Cardiac muscle cell (in vitro differentiated cells and primary cell): ENCODE results near the gene GAGE12J. TPM values are rescaled to one million over a fixed set of nuclear protein-coding genes. Genes with fewer than 3 reads are reported as not detected.
"Not testable (repeated sequence)": the region's sequence is repeated elsewhere in the genome, so short reads cannot be mapped to it uniquely, and the experiment has no call there.

ENCODE experiments used
- DNase-seq, 2 donors: peaks; one replicate each; pipeline versions ENCODE4 v3.0.0 to v3.0.0-alpha.2; 2010 to 2017; ENCODE audit warnings: low read depth in 1 of 2, low spot score in 1 of 2
- H3K27ac ChIP-seq: fragments of 200-600 bp; sonication (generic); 2 replicates; pipeline ENCODE4 v1.5.1; 2016
- H3K27me3 ChIP-seq: fragments of 200-600 bp; sonication (generic); 2 replicates; pipeline ENCODE4 v1.6.0; 2016; ENCODE audit warnings: control low read depth
- H3K36me3 ChIP-seq: fragments of 200-600 bp; sonication (generic); 2 replicates; pipeline ENCODE4 v1.5.1; 2016; ENCODE audit warnings: control low read depth
- H3K4me1 ChIP-seq: fragments of 200-600 bp; sonication (generic); 2 replicates; pipeline ENCODE4 v1.8.1; 2017; ENCODE audit warnings: low read depth, mild to moderate bottlenecking, mixed run types
- H3K4me3 ChIP-seq: fragments of 200-600 bp; sonication (generic); 2 replicates; pipeline ENCODE4 v1.5.1; 2016; ENCODE audit warnings: mild to moderate bottlenecking
- H3K9me3 ChIP-seq: fragments of 200-600 bp; sonication (generic); 2 replicates; pipeline ENCODE4 v1.5.1; 2017; ENCODE audit warnings: low read depth, mild to moderate bottlenecking, control low read depth
- polyA plus RNA-seq: library from polyadenylated mRNA; unstranded; fragments of >200 nt; fragmentation: Nextera tagmentation; extraction: Ambion mirVana; gene quantifications from 2 replicates; pipeline ENCODE4 v1.2.1, GENCODE V29; 2016
- total RNA-seq: library from RNA; depleted of rRNA; stranded (reverse); fragments of >200 nt; gene quantifications from 2 replicates; pipeline ENCODE4 v1.2.3, GENCODE V29; 2016
- TF ChIP-seq, protein P1 (sequence below): IDR thresholded peaks from 2 replicates; pipeline ENCODE4 v1.5.1; 2012; ENCODE audit warnings: low read depth, mild to moderate bottlenecking, low read length

The GAGE12J gene, protein sequence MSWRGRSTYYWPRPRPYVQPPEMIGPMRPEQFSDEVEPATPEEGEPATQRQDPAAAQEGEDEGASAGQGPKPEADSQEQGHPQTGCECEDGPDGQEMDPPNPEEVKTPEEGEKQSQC
- total RNA-seq (not detected in 2 replicates), polyA plus RNA-seq (not detected in 2 replicates)

DNA sequence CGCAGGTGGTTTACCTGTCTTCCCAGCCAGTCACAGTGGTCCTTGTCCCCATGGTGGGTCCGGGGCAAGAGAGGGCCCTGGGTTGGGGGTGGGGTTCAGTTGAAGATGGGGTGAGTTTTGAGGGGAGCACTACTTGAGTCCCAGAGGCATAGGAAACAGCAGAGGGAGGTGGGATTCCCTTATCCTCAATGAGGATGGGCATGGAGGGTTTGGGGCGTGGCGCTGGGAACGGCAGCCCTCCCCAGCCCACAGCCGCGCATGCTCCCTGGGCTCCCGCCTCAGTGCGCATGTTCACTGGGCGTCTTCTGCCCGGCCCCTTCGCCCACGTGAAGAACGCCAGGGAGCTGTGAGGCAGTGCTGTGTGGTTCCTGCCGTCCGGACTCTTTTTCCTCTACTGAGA lies at the start of gene GAGE12J:
Gene GAGE12J (plus strand): TSS at position 301 of the 400 bp plus-strand sequence. CDS start 1,157 bp downstream, outside the sequence.
- not testable (repeated sequence) for H3K36me3 ChIP-seq, H3K27ac ChIP-seq, H3K27me3 ChIP-seq, H3K9me3 ChIP-seq, DNase-seq, H3K4me1 ChIP-seq, H3K4me3 ChIP-seq

DNA sequence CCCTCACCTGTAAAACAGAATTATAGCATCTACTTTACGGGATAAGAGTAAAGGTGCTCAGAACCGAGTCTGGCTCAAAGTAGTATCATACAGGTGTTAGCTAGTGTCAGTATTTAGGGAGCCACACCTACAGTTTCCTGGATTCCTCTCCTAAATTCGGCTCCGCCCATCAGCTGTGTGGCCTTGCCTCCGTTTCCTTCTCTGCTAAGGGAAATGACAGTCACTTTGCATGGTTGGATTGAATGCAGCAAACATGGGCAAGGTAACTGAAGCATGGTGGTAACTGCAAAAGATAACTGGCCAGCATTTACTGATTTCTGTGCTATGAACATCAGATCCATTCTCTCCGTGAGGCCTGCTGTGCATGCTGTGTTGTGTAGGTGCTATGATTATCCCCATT lies 49.4 kb upstream of the GAGE12J start:
- H3K4me3 ChIP-seq = no peak overlapping the region
- H3K9me3 ChIP-seq = no peaks in the 10 kb centered on the region
- DNase-seq = no peak
- no peaks in the 10 kb centered on the region for H3K36me3 ChIP-seq
- no peaks in the 10 kb centered on the region for H3K4me1 ChIP-seq
- no peaks in the 10 kb centered on the region for H3K27me3 ChIP-seq
- no peak overlapping the region for H3K27ac ChIP-seq
- TF ChIP-seq, protein P1, sequence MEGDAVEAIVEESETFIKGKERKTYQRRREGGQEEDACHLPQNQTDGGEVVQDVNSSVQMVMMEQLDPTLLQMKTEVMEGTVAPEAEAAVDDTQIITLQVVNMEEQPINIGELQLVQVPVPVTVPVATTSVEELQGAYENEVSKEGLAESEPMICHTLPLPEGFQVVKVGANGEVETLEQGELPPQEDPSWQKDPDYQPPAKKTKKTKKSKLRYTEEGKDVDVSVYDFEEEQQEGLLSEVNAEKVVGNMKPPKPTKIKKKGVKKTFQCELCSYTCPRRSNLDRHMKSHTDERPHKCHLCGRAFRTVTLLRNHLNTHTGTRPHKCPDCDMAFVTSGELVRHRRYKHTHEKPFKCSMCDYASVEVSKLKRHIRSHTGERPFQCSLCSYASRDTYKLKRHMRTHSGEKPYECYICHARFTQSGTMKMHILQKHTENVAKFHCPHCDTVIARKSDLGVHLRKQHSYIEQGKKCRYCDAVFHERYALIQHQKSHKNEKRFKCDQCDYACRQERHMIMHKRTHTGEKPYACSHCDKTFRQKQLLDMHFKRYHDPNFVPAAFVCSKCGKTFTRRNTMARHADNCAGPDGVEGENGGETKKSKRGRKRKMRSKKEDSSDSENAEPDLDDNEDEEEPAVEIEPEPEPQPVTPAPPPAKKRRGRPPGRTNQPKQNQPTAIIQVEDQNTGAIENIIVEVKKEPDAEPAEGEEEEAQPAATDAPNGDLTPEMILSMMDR = no peak

DNA sequence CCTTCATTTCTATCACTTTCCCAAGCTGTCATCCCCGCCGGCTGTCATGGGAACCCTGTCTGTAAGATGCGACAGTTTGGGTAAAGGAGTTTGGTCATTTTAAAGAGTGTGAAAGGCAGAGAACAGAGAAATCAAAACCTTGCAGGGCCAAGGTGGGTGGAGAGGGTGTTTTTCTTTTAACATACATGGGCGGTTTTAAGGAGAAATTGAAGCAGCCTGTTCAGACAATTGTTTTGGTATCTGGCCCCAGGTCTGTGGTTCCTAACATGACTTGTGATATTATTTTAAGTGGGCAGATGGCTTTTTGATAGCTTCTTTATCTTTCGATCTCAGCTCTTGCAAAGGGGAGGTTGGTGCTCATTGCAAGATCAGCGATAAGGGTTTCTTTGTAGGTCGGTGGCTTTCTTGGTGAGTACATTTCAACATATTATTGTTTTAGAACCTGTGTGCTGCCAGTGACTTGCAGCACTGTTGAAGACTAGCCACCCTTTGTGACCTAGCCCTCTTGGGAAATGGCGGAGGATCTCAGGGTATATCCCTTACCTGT lies 48.6 kb upstream of the GAGE12J start:
- no peaks in the 10 kb centered on the region for H3K4me1 ChIP-seq
- no peaks in the 10 kb centered on the region for H3K9me3 ChIP-seq
- H3K36me3 ChIP-seq = no peaks in the 10 kb centered on the region
- no peaks in the 10 kb centered on the region for H3K27me3 ChIP-seq
- no peak overlapping the region for H3K4me3 ChIP-seq
- DNase-seq = no peak
- no peak overlapping the region for H3K27ac ChIP-seq
- TF ChIP-seq, protein P1 = no peak

DNA sequence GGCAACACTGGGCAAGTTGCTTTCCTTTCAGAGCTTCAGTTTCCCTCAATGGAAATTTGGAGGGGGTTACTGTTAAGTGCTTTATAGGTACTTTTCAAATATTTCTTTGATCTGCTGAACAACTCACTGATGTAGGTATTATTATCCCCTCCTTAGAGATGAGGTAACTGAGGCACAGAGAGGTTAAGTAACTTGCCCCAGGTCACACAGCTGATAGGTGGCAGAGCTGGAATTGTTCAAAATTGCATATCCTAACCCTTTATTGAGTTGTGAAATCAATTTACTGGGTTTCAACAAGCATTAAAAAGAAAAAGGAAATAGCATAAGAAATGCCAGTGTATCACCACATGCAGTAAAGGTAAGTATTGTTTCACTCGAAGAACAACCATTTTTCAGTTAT lies 45.6 kb upstream of the GAGE12J start:
- Histone ChIP-seq H3K9me3 (no peaks in the 10 kb centered on the region), H3K4me1 (no peaks in the 10 kb centered on the region), H3K27me3 (no peaks in the 10 kb centered on the region), H3K36me3 (no peaks in the 10 kb centered on the region), H3K4me3 (no peak overlapping the region), H3K27ac (no peak overlapping the region)
- TF ChIP-seq, protein P1 = no peak
- DNase-seq = no peak

DNA sequence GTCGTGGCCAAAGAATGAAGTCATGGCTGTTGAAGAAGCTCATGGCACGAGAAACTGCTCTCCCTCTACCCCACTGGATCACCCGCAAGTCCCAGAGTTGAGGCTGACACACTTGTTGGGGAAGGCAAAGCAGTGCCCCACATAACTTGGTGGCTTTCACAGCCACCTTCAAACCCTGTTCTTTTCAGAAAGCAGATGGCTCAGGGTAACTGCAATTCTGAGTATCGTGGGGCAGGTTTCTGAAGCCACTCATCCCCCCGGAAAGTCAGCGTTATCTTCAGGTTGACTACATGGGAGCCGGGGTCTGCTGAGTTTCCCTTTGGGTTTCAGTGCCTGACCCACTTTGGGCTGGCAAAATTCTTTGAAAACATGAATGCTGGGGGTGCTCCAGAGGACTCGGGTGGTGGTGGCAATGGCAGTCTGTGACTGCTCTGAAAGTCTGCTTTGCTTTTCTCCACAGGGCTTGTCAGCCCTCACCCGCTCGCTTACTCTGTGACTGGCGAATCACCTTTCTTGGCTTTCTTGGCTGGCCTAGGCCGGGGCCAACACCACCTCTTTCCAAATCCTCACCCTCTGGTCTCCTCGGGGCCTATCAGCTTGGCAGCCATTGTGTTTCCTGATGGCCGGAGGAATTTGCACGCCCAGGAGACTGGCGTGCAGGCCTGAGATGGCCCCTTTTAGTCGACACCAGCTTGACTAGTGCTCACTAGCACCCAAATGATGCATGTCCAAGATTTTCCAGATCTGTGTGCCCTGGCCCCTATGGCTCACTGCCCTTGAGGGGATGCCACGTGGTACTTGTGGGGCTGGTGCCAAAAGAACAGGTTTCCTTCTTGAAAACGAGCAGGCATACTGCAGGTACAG lies 44.9 kb upstream of the GAGE12J start:
- no peak for DNase-seq
- no peak overlapping the region for H3K4me3 ChIP-seq
- no peaks in the 10 kb centered on the region for H3K4me1 ChIP-seq
- H3K27me3 ChIP-seq = no peaks in the 10 kb centered on the region
- no peaks in the 10 kb centered on the region for H3K9me3 ChIP-seq
- TF ChIP-seq, protein P1 = no peak
- no peaks in the 10 kb centered on the region for H3K36me3 ChIP-seq
- peak overlapping the region; percentile 21 for H3K27ac ChIP-seq

DNA sequence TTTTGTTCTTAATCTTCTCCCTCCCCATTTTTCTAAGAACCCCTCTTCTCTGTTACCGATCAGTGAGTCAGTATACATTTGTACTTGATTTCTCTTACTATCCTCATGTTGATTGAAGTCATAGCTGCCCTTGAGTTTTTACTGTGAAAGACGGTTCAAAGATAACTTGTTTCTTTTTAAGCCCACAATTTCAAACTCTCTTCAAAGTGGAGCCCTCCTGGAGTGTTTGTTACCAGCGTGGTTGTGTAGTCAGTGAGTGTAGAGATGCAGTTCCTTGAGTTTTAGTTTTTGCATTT lies 44.4 kb upstream of the GAGE12J start:
- Histone ChIP-seq H3K27ac (no peak overlapping the region), H3K9me3 (no peaks in the 10 kb centered on the region), H3K27me3 (no peaks in the 10 kb centered on the region), H3K4me1 (no peaks in the 10 kb centered on the region), H3K36me3 (no peaks in the 10 kb centered on the region), H3K4me3 (no peak overlapping the region)
- TF ChIP-seq, protein P1 = no peak
- DNase-seq = no peak
